Sigmoid colon (tissue), 7 donors: Measurements from ENCODE around the gene LIN52. TPM values are rescaled to one million over a fixed set of nuclear protein-coding genes. Genes with fewer than 3 reads are reported as not detected.
A peak's percentile ranks its signal among the peaks of the same experiment; 100 is the strongest.

Experiments used
- DNase-seq: peaks from one replicate; pipeline ENCODE4 v3.0.0-alpha.2; 2019
- H3K27ac ChIP-seq, 4 donors: fragments of 200-600 bp; sonication (generic); one replicate each; pipeline ENCODE4 v1.5.1; 2016 to 2019; ENCODE audit warnings: mild to moderate bottlenecking in 1 of 4
- H3K27me3 ChIP-seq, 3 donors: fragments of 200-600 bp; sonication (generic); one replicate each; pipeline ENCODE4 v1.5.1; 2019; ENCODE audit warnings: mild to moderate bottlenecking in 1 of 3
- H3K36me3 ChIP-seq, 4 donors: fragments of 200-600 bp; sonication (generic); one replicate each; pipeline ENCODE4 v1.5.1; 2016 to 2019
- H3K4me1 ChIP-seq, 4 donors: fragments of 200-600 bp; sonication (generic); one replicate each; pipeline ENCODE4 v1.5.1; 2017 to 2019
- H3K4me3 ChIP-seq, 4 donors: fragments of 200-600 bp; sonication (generic); one replicate each; pipeline ENCODE4 v1.5.1; 2017 to 2019; ENCODE audit warnings: mild to moderate bottlenecking in 2 of 4, moderate library complexity in 1 of 4
- H3K9me3 ChIP-seq, 4 donors: fragments of 200-600 bp in 3 of 4; sonication (generic) in 3 of 4; one replicate each; pipeline versions ENCODE4 v1.5.1 to v1.6.1; 2013 to 2019
- EP300 ChIP-seq, 4 donors: sonication (generic); formaldehyde crosslinking; IDR thresholded peaks; one replicate each; pipeline ENCODE4 v1.6.1; 2017; ENCODE audit warnings: antibody characterized with exemption in 4 of 4
- POLR2A ChIP-seq, 2 donors: fragments of 450-650 bp; IDR thresholded peaks; one replicate each; pipeline ENCODE4 v1.6.1; 2016; ENCODE audit warnings: antibody characterized with exemption in 2 of 2, mild to moderate bottlenecking in 2 of 2, moderate library complexity in 2 of 2
- POLR2AphosphoS5 ChIP-seq, 4 donors: sonication (generic); formaldehyde crosslinking; IDR thresholded peaks; one replicate each; pipeline ENCODE4 v1.6.1; 2017; ENCODE audit warnings: antibody characterized with exemption in 4 of 4
- WGBS, 2 donors: extraction: QIAGEN DNeasy Blood & Tissue Kit; methylation state at CpG; one replicate each; pipeline ENCODE4 v1.1.7; 2013; 5-methylcytosine and 5-hydroxymethylcytosine counted together
- intact Hi-C: fragments of 100-400 bp; cut with DNase I; formaldehyde crosslinking; loops from one replicate; pipeline ENCODE4 v1.15.1; 2023
- polyA plus RNA-seq, 3 donors: library from polyadenylated mRNA; stranded (reverse); fragments of 200-250 nt; gene quantifications; one replicate each; pipeline ENCODE4 v1.2.3, GENCODE V29; 2013
- total RNA-seq, 4 donors: library from RNA; depleted of rRNA; stranded (reverse); fragments of >200 nt; gene quantifications; one replicate each; pipeline ENCODE4 v1.1.0, GENCODE V29; 2016
- TF ChIP-seq, protein P1 (sequence below), 4 experiments: fragments of 450-650 bp in 3 of 4; fragments of 200-600 bp in 1 of 4; IDR thresholded peaks; one replicate each; pipeline ENCODE4 v1.5.1; 2016 to 2019; ENCODE audit warnings: antibody characterized with exemption in 4 of 4, mild to moderate bottlenecking in 3 of 4, moderate library complexity in 2 of 4
- donor health status: healthy with polysubstance abuse.
- donor health status: Bipolar disorder and iron deficiency.
- donor health status: healthy.

LIN52 gene
- total and polyA plus RNA-seq, 7 donors = 3.7 to 11.1 (median 9.1) TPM

DNA sequence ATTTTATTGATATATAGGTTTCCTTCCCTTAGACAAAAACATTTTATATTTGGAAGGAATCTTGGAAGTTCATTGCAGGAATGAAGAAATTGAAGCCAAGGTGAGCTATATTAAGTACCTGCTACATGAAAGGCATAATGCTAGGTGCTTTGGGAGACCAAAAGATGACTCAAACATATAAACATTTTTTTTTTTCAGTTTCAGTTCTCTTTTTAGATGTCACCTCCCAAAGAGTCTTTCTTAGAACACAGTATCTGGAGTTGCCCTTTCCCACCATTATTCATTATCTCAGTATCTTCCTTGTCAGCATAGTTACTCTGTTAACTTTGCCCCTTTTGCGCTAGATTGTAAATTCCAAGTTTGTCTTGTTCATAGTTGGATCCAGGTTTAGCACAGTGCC lies 1.1 kb downstream of the LIN52 start:
- Histone ChIP-seq H3K9me3 (no peaks in the 10 kb centered on the region), H3K27ac (peak overlapping the region in 1 of 4 donors; percentile 89), H3K4me1 (peaks cover 0 to 27% (median 20%) of the 10 kb centered on the region in 4 donors), H3K4me3 (peak overlapping the region in 2 of 4 donors; percentile 64 to 81), H3K36me3 (peaks cover 0 to under 1% (median 0%) of the 10 kb centered on the region in 4 donors), H3K27me3 (no peaks in the 10 kb centered on the region)
- no peak for DNase-seq
- intact Hi-C loops = loop anchor here (2.0 to 10.0 kb wide), 2 partner anchors 65 to 409 kb away; partner anchors contain the start of genes ISCA2 and NPC2
- 71 to 80% methylated on average over 1 of the region's 1 CpG for WGBS, 2 donors
- TF ChIP-seq POLR2AphosphoS5 (IDR thresholded peaks at IDR 0.05) (no peak), POLR2A (IDR thresholded peaks at IDR 0.05) (no peak), EP300 (IDR thresholded peaks at IDR 0.05) (no peak)
- TF ChIP-seq, protein P1, sequence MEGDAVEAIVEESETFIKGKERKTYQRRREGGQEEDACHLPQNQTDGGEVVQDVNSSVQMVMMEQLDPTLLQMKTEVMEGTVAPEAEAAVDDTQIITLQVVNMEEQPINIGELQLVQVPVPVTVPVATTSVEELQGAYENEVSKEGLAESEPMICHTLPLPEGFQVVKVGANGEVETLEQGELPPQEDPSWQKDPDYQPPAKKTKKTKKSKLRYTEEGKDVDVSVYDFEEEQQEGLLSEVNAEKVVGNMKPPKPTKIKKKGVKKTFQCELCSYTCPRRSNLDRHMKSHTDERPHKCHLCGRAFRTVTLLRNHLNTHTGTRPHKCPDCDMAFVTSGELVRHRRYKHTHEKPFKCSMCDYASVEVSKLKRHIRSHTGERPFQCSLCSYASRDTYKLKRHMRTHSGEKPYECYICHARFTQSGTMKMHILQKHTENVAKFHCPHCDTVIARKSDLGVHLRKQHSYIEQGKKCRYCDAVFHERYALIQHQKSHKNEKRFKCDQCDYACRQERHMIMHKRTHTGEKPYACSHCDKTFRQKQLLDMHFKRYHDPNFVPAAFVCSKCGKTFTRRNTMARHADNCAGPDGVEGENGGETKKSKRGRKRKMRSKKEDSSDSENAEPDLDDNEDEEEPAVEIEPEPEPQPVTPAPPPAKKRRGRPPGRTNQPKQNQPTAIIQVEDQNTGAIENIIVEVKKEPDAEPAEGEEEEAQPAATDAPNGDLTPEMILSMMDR (IDR thresholded peaks at IDR 0.05) = no peak

DNA sequence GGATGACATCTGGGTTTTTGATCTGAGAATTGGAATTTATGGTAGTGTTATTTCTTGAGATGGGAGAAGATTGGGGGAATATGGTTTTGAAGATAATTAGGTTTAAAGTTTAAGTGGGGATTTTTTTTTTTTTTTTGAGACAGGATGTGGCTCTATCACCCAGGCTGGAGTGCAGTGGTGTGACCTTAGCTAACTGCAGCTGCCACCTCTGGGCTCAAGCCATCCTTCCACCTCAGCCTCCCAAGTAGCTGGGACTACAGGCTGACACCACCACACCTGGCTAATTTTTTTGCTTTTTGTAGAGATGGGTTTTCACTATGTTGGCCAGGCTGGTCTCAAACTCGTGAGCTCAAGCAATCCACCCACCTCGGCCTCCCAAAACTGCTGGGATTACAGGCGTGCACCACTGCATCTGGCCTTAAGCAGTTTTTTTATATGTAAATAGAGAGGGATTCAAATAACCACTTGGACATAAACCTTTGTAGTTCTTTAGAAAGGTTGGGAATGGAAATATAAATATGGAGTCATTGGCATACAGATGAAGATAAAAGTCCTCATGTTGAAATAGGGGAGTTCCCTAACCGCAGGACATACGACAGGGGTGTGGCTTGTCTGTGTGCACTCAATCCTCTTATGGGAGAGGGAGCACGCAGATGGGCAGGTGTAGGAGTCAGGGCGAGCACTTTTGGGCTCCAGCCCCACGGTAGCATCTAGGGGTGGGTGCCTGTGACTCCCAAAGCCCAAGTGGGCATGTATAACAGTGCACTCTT lies 4.7 kb downstream of the LIN52 start:
- Histone ChIP-seq H3K4me3 (no peak overlapping the region), H3K36me3 (peaks cover 0 to 28% (median 2%) of the 10 kb centered on the region in 4 donors), H3K4me1 (peaks cover 0 to 15% (median 11%) of the 10 kb centered on the region in 4 donors), H3K9me3 (no peaks in the 10 kb centered on the region), H3K27me3 (no peaks in the 10 kb centered on the region), H3K27ac (no peak overlapping the region)
- WGBS, 2 donors = 75 to 81% methylated on average over 8 of the region's 8 CpGs
- intact Hi-C loops = loop anchor here (10.0 kb wide), 1 partner anchor 405 kb away; the partner anchor contains the start of genes ISCA2 and NPC2
- TF ChIP-seq EP300 (IDR thresholded peaks at IDR 0.05) (no peak), POLR2A (IDR thresholded peaks at IDR 0.05) (no peak), POLR2AphosphoS5 (IDR thresholded peaks at IDR 0.05) (no peak)
- TF ChIP-seq, protein P1 (IDR thresholded peaks at IDR 0.05) = no peak
- DNase-seq = no peak

DNA sequence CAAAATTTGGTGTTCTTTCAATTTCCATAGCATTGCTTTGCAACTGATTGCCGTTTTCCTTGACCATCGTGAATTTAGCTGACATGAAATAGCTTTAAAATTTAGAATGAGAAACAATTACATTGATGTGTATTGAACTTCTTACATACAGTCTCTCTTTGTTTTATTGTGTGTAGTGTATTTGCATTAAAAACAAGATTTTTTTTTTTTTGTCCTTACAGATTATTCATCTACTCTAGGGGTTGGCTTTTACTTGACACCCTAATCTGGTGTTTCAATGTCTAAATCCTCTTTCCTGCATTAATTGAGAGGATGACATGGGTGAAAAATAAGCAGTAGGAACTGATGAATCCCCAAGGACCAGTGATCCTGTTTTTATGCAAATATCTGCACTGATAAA lies 20.6 kb downstream of the LIN52 start:
- Histone ChIP-seq H3K9me3 (no peaks in the 10 kb centered on the region), H3K27me3 (no peaks in the 10 kb centered on the region), H3K4me1 (no peaks in the 10 kb centered on the region), H3K4me3 (no peak overlapping the region), H3K36me3 (peaks cover 0 to 32% (median 0%) of the 10 kb centered on the region in 4 donors), H3K27ac (no peak overlapping the region)
- TF ChIP-seq POLR2AphosphoS5 (IDR thresholded peaks at IDR 0.05) (no peak), POLR2A (IDR thresholded peaks at IDR 0.05) (no peak), EP300 (IDR thresholded peaks at IDR 0.05) (no peak)
- TF ChIP-seq, protein P1 (IDR thresholded peaks at IDR 0.05) = no peak
- no peak for DNase-seq
- WGBS, 2 donors = 92 to 94% methylated on average over 2 of the region's 2 CpGs
- intact Hi-C loops = no loop called here

DNA sequence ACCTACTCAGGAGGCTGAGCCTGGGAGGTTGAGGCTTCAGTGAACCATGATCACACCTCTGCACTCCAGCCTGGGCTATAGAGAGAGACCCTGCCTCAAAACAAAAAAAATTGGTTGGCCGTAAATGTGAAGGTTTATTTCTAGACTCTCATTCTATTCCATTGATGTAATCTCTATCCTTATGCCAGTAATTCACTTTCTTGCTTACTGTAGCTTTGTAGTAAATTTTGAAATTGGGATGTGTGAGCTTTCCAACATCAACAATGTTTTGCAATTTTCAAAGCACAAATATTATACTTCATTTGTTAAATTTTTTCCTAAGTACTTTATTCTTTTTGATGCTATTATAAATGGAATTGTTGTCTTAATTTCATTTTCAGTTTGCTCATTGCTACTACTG lies 24.6 kb downstream of the LIN52 start:
- 89 to 98% methylated on average over 1 of the region's 1 CpG for WGBS, 2 donors
- no peak for TF ChIP-seq EP300 (IDR thresholded peaks at IDR 0.05)
- no peak for TF ChIP-seq POLR2AphosphoS5 (IDR thresholded peaks at IDR 0.05)
- TF ChIP-seq, protein P1 (IDR thresholded peaks at IDR 0.05) = no peak
- TF ChIP-seq POLR2A (IDR thresholded peaks at IDR 0.05) = no peak
- H3K4me3 ChIP-seq = no peak overlapping the region
- H3K36me3 ChIP-seq = peaks cover 0 to 22% (median 0%) of the 10 kb centered on the region in 4 donors
- intact Hi-C loops = no loop called here
- no peaks in the 10 kb centered on the region for H3K9me3 ChIP-seq
- H3K27me3 ChIP-seq = no peaks in the 10 kb centered on the region
- no peak overlapping the region for H3K27ac ChIP-seq
- no peaks in the 10 kb centered on the region for H3K4me1 ChIP-seq
- DNase-seq = no peak
